GM21381 (cell line): ENCODE measurements around the gene CCDC122.
"Not testable (repeated sequence)": the region's sequence is repeated elsewhere in the genome, so short reads cannot be mapped to it uniquely, and the experiment has no call there.

Experiments
- ATAC-seq: cut with Tn5 transposase; IDR thresholded peaks from one replicate; pipeline ENCODE4 v1.9.1; 2021; ENCODE audit warnings: mild to moderate bottlenecking, moderate library complexity; ENCODE audit not compliant: unreplicated experiment

Gene CCDC122

GRCh38 chr13:43877766-43878165 is 1.8 kb downstream of the CCDC122 start:
- no peak for ATAC-seq

- no peak for ATAC-seq
These were observed 2.2 kb downstream of the CCDC122 start for GRCh38 chr13:43877326-43877725.

GRCh38 chr13:43876366-43876765 is 3.2 kb downstream of the CCDC122 start:
- no peak for ATAC-seq

- ATAC-seq = no peak
These were observed 4.9 kb downstream of the CCDC122 start for GRCh38 chr13:43874504-43875092.

- no peak for ATAC-seq
These were observed 7.4 kb downstream of the CCDC122 start for GRCh38 chr13:43872181-43872580.

- no peak for ATAC-seq
These were observed 13.6 kb downstream of the CCDC122 start for GRCh38 chr13:43865892-43866291.

GRCh38 chr13:43864921-43865320 is 14.6 kb downstream of the CCDC122 start:
- ATAC-seq = no peak

- no peak for ATAC-seq
These were observed 17.7 kb downstream of the CCDC122 start for GRCh38 chr13:43861863-43862262.

GRCh38 chr13:43852923-43853404 is 26.6 kb downstream of the CCDC122 start:
- ATAC-seq = no peak

GRCh38 chr13:43850873-43851272 is 28.7 kb downstream of the CCDC122 start:
- no peak for ATAC-seq

GRCh38 chr13:43848001-43848649 is 31.4 kb downstream of the CCDC122 start:
- no peak for ATAC-seq

- ATAC-seq = no peak
These were observed 32.9 kb downstream of the CCDC122 start for GRCh38 chr13:43846496-43847158.

GRCh38 chr13:43838909-43839308 is 40.6 kb downstream of the CCDC122 start:
- no peak for ATAC-seq

- no peak for ATAC-seq
These were observed 43.8 kb downstream of the CCDC122 start for GRCh38 chr13:43835701-43836100.

- no peak for ATAC-seq
These were observed 48.5 kb downstream of the CCDC122 start for GRCh38 chr13:43831088-43831487.

GRCh38 chr13:43830497-43830881 is 49.1 kb downstream of the CCDC122 start:
- no peak for ATAC-seq

GRCh38 chr13:43824656-43825055 is 54.9 kb downstream of the CCDC122 start:
- not testable (repeated sequence) for ATAC-seq

- no peak for ATAC-seq
These were observed 56.6 kb downstream of the CCDC122 start for GRCh38 chr13:43822969-43823368.

- ATAC-seq = no peak
These were observed 63.1 kb downstream of the CCDC122 start for GRCh38 chr13:43816401-43816889.

GRCh38 chr13:43815204-43815603 is 64.3 kb downstream of the CCDC122 start:
- ATAC-seq = no peak

GRCh38 chr13:43808676-43809075 is 70.9 kb downstream of the CCDC122 start:
- ATAC-seq = no peak

- ATAC-seq = no peak
These were observed 73.8 kb downstream of the CCDC122 start for GRCh38 chr13:43805681-43806128.
